GM06990 (cell line): Measurements from ENCODE around the gene THADA.

Experiments
- DNase-seq: peaks from one replicate; pipeline ENCODE4 v3.0.0-alpha.2; 2011; ENCODE audit not compliant: insufficient read length; ENCODE audit errors: extremely low read depth
- H3K27me3 ChIP-seq: replicated peaks from 2 replicates; pipeline ENCODE4 v1.6.0; 2011; ENCODE audit warnings: low read length; ENCODE audit not compliant: control insufficient read depth, insufficient read depth
- H3K36me3 ChIP-seq: 2 replicates; pipeline ENCODE4 v1.5.1; 2011; ENCODE audit warnings: low read length; ENCODE audit not compliant: control insufficient read depth, insufficient read depth
- H3K4me3 ChIP-seq: replicated peaks from 2 replicates; pipeline ENCODE4 v1.5.1; 2011; ENCODE audit warnings: low read depth, mild to moderate bottlenecking, control low read depth, low read length
- CTCF ChIP-seq: IDR thresholded peaks from 2 replicates; pipeline ENCODE4 v1.5.1; 2011; ENCODE audit warnings: low read length, control low read depth, mild to moderate bottlenecking, inconsistent platforms; ENCODE audit not compliant: insufficient read depth, poor library complexity, severe bottlenecking

THADA gene

GRCh38 chr2:43262951-43263350, 332.9 kb downstream of the THADA start:
- DNase-seq: no peak
- no peaks in the 10 kb centered on the region for H3K27me3 ChIP-seq
- H3K36me3 ChIP-seq: peaks cover 4% of the 10 kb centered on the region
- TF ChIP-seq CTCF: no peak
- H3K4me3 ChIP-seq: no peak overlapping the region

GRCh38 chr2:43262239-43262638, 333.6 kb downstream of the THADA start:
- no peak for DNase-seq
- H3K27me3 ChIP-seq: no peaks in the 10 kb centered on the region
- TF ChIP-seq CTCF: no peak
- no peak overlapping the region for H3K4me3 ChIP-seq
- H3K36me3 ChIP-seq: peaks cover 4% of the 10 kb centered on the region

GRCh38 chr2:43259512-43259911, 336.3 kb downstream of the THADA start:
- H3K4me3 ChIP-seq: no peak overlapping the region
- no peak for DNase-seq
- H3K27me3 ChIP-seq: no peaks in the 10 kb centered on the region
- TF ChIP-seq CTCF: no peak
- H3K36me3 ChIP-seq: peaks cover 4% of the 10 kb centered on the region

GRCh38 chr2:43258547-43259156, 337.2 kb downstream of the THADA start:
- Histone ChIP-seq H3K27me3 (no peaks in the 10 kb centered on the region), H3K36me3 (peaks cover 4% of the 10 kb centered on the region), H3K4me3 (no peak overlapping the region)
- TF ChIP-seq CTCF: no peak
- DNase-seq: no peak

GRCh38 chr2:43255296-43255910, 340.4 kb downstream of the THADA start:
- TF ChIP-seq CTCF: no peak
- no peaks in the 10 kb centered on the region for H3K27me3 ChIP-seq
- no peak for DNase-seq
- H3K4me3 ChIP-seq: no peak overlapping the region
- no peaks in the 10 kb centered on the region; the same call in 1 of the 2 replicates for H3K36me3 ChIP-seq

GRCh38 chr2:43254331-43254730, 341.5 kb downstream of the THADA start:
- DNase-seq: no peak
- H3K36me3 ChIP-seq: no peaks in the 10 kb centered on the region; the same call in 1 of the 2 replicates
- H3K4me3 ChIP-seq: no peak overlapping the region
- no peaks in the 10 kb centered on the region for H3K27me3 ChIP-seq
- TF ChIP-seq CTCF: no peak
